GM08714 (cell line): ENCODE results near the gene SLC8A1.

ENCODE experiments used
- H3K4me3 ChIP-seq: fragments of 200-500 bp; sonication (Bioruptor generic); 2 replicates; pipeline ENCODE4 v1.5.1; 2014; ENCODE audit warnings: mild to moderate bottlenecking, low read length, inconsistent platforms
- ZNF274 ChIP-seq: IDR thresholded peaks from 2 replicates; pipeline ENCODE4 v1.6.1; 2012; ENCODE audit warnings: mild to moderate bottlenecking, low read depth, low read length

The SLC8A1 gene

GRCh38 chr2:40248294-40248693, 203.6 kb downstream of the SLC8A1 start:
- no peak for TF ChIP-seq ZNF274

GRCh38 chr2:40244675-40245074, 207.2 kb downstream of the SLC8A1 start:
- TF ChIP-seq ZNF274 = no peak
- no peak overlapping the region for H3K4me3 ChIP-seq

More at GRCh38 chr2:40248294-40248693, 203.6 kb downstream of the SLC8A1 start:
- H3K4me3 ChIP-seq = no peak overlapping the region

GRCh38 chr2:40244251-40244650, 207.6 kb downstream of the SLC8A1 start:
- H3K4me3 ChIP-seq = no peak overlapping the region

GRCh38 chr2:40243581-40244187, 208.2 kb downstream of the SLC8A1 start:
- no peak for TF ChIP-seq ZNF274
- H3K4me3 ChIP-seq = no peak overlapping the region

More at GRCh38 chr2:40244251-40244650, 207.6 kb downstream of the SLC8A1 start:
- no peak for TF ChIP-seq ZNF274

GRCh38 chr2:40242315-40242714, 209.6 kb downstream of the SLC8A1 start:
- H3K4me3 ChIP-seq = no peak overlapping the region
- no peak for TF ChIP-seq ZNF274

- no peak overlapping the region for H3K4me3 ChIP-seq
- TF ChIP-seq ZNF274 = no peak
These were observed 211.8 kb downstream of the SLC8A1 start for GRCh38 chr2:40240070-40240469.

GRCh38 chr2:40230707-40231432, 221.0 kb downstream of the SLC8A1 start:
- H3K4me3 ChIP-seq = no peak overlapping the region
- TF ChIP-seq ZNF274 = no peak

- no peak overlapping the region for H3K4me3 ChIP-seq
- no peak for TF ChIP-seq ZNF274
These were observed 221.7 kb downstream of the SLC8A1 start for GRCh38 chr2:40230186-40230585.

- H3K4me3 ChIP-seq = no peak overlapping the region
- no peak for TF ChIP-seq ZNF274
These were observed 223.6 kb downstream of the SLC8A1 start for GRCh38 chr2:40228310-40228709.

- H3K4me3 ChIP-seq = no peak overlapping the region
- no peak for TF ChIP-seq ZNF274
These were observed 224.7 kb downstream of the SLC8A1 start for GRCh38 chr2:40227210-40227609.

GRCh38 chr2:40226637-40227036, 225.3 kb downstream of the SLC8A1 start:
- H3K4me3 ChIP-seq = no peak overlapping the region
- TF ChIP-seq ZNF274 = no peak

GRCh38 chr2:40225670-40226210, 226.2 kb downstream of the SLC8A1 start:
- H3K4me3 ChIP-seq = no peak overlapping the region
- TF ChIP-seq ZNF274 = no peak

- H3K4me3 ChIP-seq = no peak overlapping the region
- TF ChIP-seq ZNF274 = no peak
These were observed 227.6 kb downstream of the SLC8A1 start for GRCh38 chr2:40224318-40224717.

GRCh38 chr2:40220177-40220925, 231.5 kb downstream of the SLC8A1 start:
- H3K4me3 ChIP-seq = no peak overlapping the region
- no peak for TF ChIP-seq ZNF274
